SK-N-SH (cell line): ENCODE measurements around the gene MS4A15. TPM values are rescaled to one million over a fixed set of nuclear protein-coding genes. Genes with fewer than 3 reads are reported as not detected.

Experiments
- CTCF ChIA-PET: fragments of 300-600, 350-600 bp; formaldehyde crosslinking; extraction: SDS; loops from one replicate; lab custom pipeline; 2021; lab: Yijun Ruan, JAX
- POLR2A ChIA-PET: fragments of 350-600 bp; sonication (Branson Sonifier 250); formaldehyde crosslinking; extraction: SDS; loops from one replicate; lab custom pipeline; 2020; ENCODE audit warnings: antibody characterized with exemption, inconsistent platforms; lab: Yijun Ruan, JAX
- DNase-seq: peaks from one replicate; pipeline ENCODE4 v3.0.0; 2012
- H2AFZ ChIP-seq: fragments of 200-600 bp; sonication (generic); 2 replicates; pipeline ENCODE4 v1.8.1; 2016; ENCODE audit warnings: antibody characterized with exemption, mild to moderate bottlenecking, low read depth
- H3F3A ChIP-seq: fragments of 200-600 bp; sonication (generic); replicated peaks from 2 replicates; pipeline ENCODE3; 2016; ENCODE audit warnings: antibody characterized with exemption, mild to moderate bottlenecking; ENCODE audit not compliant: insufficient read depth
- H3K27ac ChIP-seq, 2 experiments: fragments of 200-500 bp in 1 of 2; fragments of 200-600 bp in 1 of 2; sonication (Bioruptor generic) in 1 of 2; sonication (generic), shearing (Covaris generic) in 1 of 2; 2 replicates each; pipeline versions ENCODE4 v1.5.1 to v1.6.1; 2014 to 2016; ENCODE audit warnings: low read depth in 2 of 2, inconsistent platforms in 1 of 2, low read length in 1 of 2, mild to moderate bottlenecking in 1 of 2, mixed read lengths in 1 of 2
- H3K27me3 ChIP-seq: fragments of 200-600 bp; sonication (generic), shearing (Covaris generic); 2 replicates; pipeline ENCODE4 v1.6.1; 2016; ENCODE audit warnings: mixed run types; ENCODE audit not compliant: insufficient read depth
- H3K36me3 ChIP-seq, 2 experiments: fragments of 200-500 bp in 1 of 2; fragments of 200-600 bp in 1 of 2; sonication (Bioruptor generic) in 1 of 2; sonication (generic) in 1 of 2; replicated peaks in 1 of 2; 2 replicates each; pipeline versions ENCODE3 to v1.5.1; 2014 to 2016; ENCODE audit warnings: low read length in 1 of 2, mild to moderate bottlenecking in 1 of 2; ENCODE audit not compliant: insufficient read depth in 2 of 2, control insufficient read depth in 1 of 2
- H3K4me1 ChIP-seq, 2 experiments: fragments of 200-500 bp in 1 of 2; fragments of 200-600 bp in 1 of 2; sonication (Bioruptor generic) in 1 of 2; sonication (generic), shearing (Covaris generic) in 1 of 2; 2 replicates each; pipeline versions ENCODE4 v1.5.1 to v1.6.1; 2014 to 2016; ENCODE audit warnings: low read depth in 1 of 2, low read length in 1 of 2, mixed run types in 1 of 2; ENCODE audit not compliant: insufficient read depth in 2 of 2, control insufficient read depth in 1 of 2
- H3K4me2 ChIP-seq: fragments of 200-600 bp; sonication (generic), shearing (Covaris generic); 2 replicates; pipeline ENCODE4 v1.6.1; 2017; ENCODE audit warnings: mixed run types
- H3K4me3 ChIP-seq, 2 experiments: fragments of 200-500 bp in 1 of 2; fragments of 200-600 bp in 1 of 2; sonication (Bioruptor generic) in 1 of 2; sonication (generic), shearing (Covaris generic) in 1 of 2; 2 replicates each; pipeline versions ENCODE4 v1.5.1 to v1.8.1; 2014 to 2016; ENCODE audit warnings: low read depth in 2 of 2, inconsistent platforms in 1 of 2, low read length in 1 of 2, mild to moderate bottlenecking in 1 of 2, mixed read lengths in 1 of 2, moderate library complexity in 1 of 2
- H3K79me2 ChIP-seq: fragments of 200-600 bp; sonication (generic); 2 replicates; pipeline ENCODE4 v1.8.1; 2017; ENCODE audit warnings: mild to moderate bottlenecking; ENCODE audit not compliant: insufficient read depth
- H3K9ac ChIP-seq: fragments of 200-600 bp; sonication (generic); 2 replicates; pipeline ENCODE4 v1.6.1; 2017; ENCODE audit warnings: mixed run types
- H3K9me2 ChIP-seq: fragments of 200-600 bp; sonication (generic); 2 replicates; pipeline ENCODE4 v1.6.1; 2017; ENCODE audit warnings: mixed run types
- H3K9me3 ChIP-seq: fragments of 200-600 bp; sonication (generic); 2 replicates; pipeline ENCODE4 v1.6.1; 2017; ENCODE audit warnings: mixed run types, mild to moderate bottlenecking, moderate library complexity
- H4K20me1 ChIP-seq: fragments of 200-600 bp; sonication (generic); 2 replicates; pipeline ENCODE4 v1.6.1; 2017; ENCODE audit warnings: mild to moderate bottlenecking, mixed run types; ENCODE audit not compliant: insufficient read depth
- CHD2 ChIP-seq: fragments of 150-350 bp; IDR thresholded peaks from 2 replicates; pipeline ENCODE4 v1.6.1; 2018; ENCODE audit warnings: low read length; ENCODE audit not compliant: partially characterized antibody
- ELF1 ChIP-seq: IDR thresholded peaks from 2 replicates; pipeline ENCODE4 v1.4.0; 2012
- EP300 ChIP-seq, 2 experiments: IDR thresholded peaks; 2 replicates each; pipeline versions ENCODE4 v1.4.0 to v1.6.1; 2012; ENCODE audit warnings: borderline replicate concordance in 1 of 2, low read depth in 1 of 2, low read length in 1 of 2
- GABPA ChIP-seq: IDR thresholded peaks from 2 replicates; pipeline ENCODE4 v1.4.0; 2012; ENCODE audit warnings: low read depth, mild to moderate bottlenecking
- GATA2 ChIP-seq: sonication (generic); formaldehyde crosslinking; IDR thresholded peaks from 2 replicates; pipeline ENCODE4 v1.5.0; 2020; ENCODE audit warnings: mild to moderate bottlenecking, missing genetic modification reagents
- IRF3 ChIP-seq: fragments of 150-350 bp; IDR thresholded peaks from 2 replicates; pipeline ENCODE4 v1.6.1; 2016; ENCODE audit warnings: mild to moderate bottlenecking, low read depth, low read length
- MEF2A ChIP-seq: IDR thresholded peaks from 2 replicates; pipeline ENCODE4 v1.4.0; 2012; ENCODE audit warnings: low read depth, borderline replicate concordance
- POLR2AphosphoS5 ChIP-seq: IDR thresholded peaks from 2 replicates; pipeline ENCODE4 v1.6.1; 2012; ENCODE audit warnings: low read depth, low read length
- RAD21 ChIP-seq: IDR thresholded peaks from 2 replicates; pipeline ENCODE4 v1.6.1; 2012; ENCODE audit warnings: mild to moderate bottlenecking, low read length
- RCOR1 ChIP-seq: fragments of 150-350 bp; IDR thresholded peaks from 2 replicates; pipeline ENCODE4 v1.6.1; 2017; ENCODE audit warnings: antibody characterized with exemption, low read length
- SIN3A ChIP-seq: IDR thresholded peaks from 2 replicates; pipeline ENCODE4 v1.6.1; 2012; ENCODE audit warnings: low read depth, mild to moderate bottlenecking, low read length, moderate library complexity, borderline replicate concordance
- SMC3 ChIP-seq: IDR thresholded peaks from 2 replicates; pipeline ENCODE4 v1.6.1; 2012; ENCODE audit warnings: low read depth, low read length, improper control_type of control experiment
- USF1 ChIP-seq: IDR thresholded peaks from 2 replicates; pipeline ENCODE4 v1.4.0; 2012; ENCODE audit warnings: low read depth, borderline replicate concordance
- USF2 ChIP-seq: fragments of 150-350 bp; IDR thresholded peaks from 2 replicates; pipeline ENCODE4 v1.6.1; 2017; ENCODE audit warnings: antibody characterized with exemption, low read length, low read depth, borderline replicate concordance
- YY1 ChIP-seq: IDR thresholded peaks from 2 replicates; pipeline ENCODE4 v1.4.0; 2012; ENCODE audit warnings: low read depth, mild to moderate bottlenecking
- WGBS: methylation state at CpG from one replicate; pipeline ENCODE4 v1.1.6; 2017; ENCODE audit warnings: low lambda C conversion rate; 5-methylcytosine and 5-hydroxymethylcytosine counted together
- polyA plus RNA-seq, 3 experiments: library from polyadenylated mRNA; depleted of rRNA; stranded (reverse); fragments of >200 nt; gene quantifications; 2 replicates each; pipeline ENCODE4 v1.2.3, GENCODE V29; 2012
- TF ChIP-seq, protein P1 (sequence below): IDR thresholded peaks from 2 replicates; pipeline ENCODE4; 2012
- TF ChIP-seq, protein P2 (sequence below): IDR thresholded peaks from 2 replicates; pipeline ENCODE4 v1.4.0; 2012; ENCODE audit warnings: low read depth
- TF ChIP-seq, protein P3 (sequence below): IDR thresholded peaks from 2 replicates; pipeline ENCODE4 v1.4.0; 2012; ENCODE audit warnings: low read depth, borderline replicate concordance
- TF ChIP-seq, protein P4 (sequence below): fragments of 200-600 bp; sonication (generic); IDR thresholded peaks from 2 replicates; pipeline ENCODE4 v1.6.1; 2017; ENCODE audit warnings: antibody characterized with exemption, mild to moderate bottlenecking, moderate library complexity

Gene MS4A15
- polyA plus RNA-seq, 1 of the 3 experiments (the other 2 are of a cell fraction), result not detected

DNA sequence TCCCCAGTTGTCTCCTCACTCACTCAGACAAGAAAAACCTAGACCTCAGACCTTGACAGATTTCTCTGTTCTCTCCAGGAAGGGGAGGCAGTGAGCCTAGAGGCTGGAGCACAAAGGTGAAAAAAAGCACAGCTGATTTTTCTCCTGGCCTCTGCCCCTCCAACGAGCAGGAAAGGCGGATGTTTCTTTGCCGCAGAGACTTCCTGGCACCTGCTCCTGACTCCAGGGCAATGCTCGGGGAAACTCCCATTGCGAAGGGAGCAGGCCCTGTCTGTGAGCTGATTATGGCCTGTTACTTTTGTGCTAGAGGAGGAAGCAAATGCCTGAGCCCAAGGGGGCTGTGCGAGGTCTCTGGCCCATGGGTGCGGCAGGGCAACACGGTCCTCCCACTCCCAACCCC, 53.9 kb downstream of the MS4A15 start:
- Histone ChIP-seq H3K36me3 (no peaks in the 10 kb centered on the region), H2AFZ (no peak overlapping the region)
- CTCF ChIA-PET, result interaction anchor here (1.2 kb wide), 1 partner anchor 377 kb away, joined by 3 read pairs; no protein-coding TSS in a partner anchor
- no peak for TF ChIP-seq GATA2
- TF ChIP-seq EP300 (IDR thresholded peaks at IDR 0.05; ENCODE audit: borderline replicate concordance in 1 of 2, low read depth in 1 of 2, low read length in 1 of 2), result no peak
- no peak for TF ChIP-seq SIN3A
- no peak for TF ChIP-seq CHD2
- TF ChIP-seq YY1, result no peak
- no peak for TF ChIP-seq RAD21
- no peak for TF ChIP-seq GABPA
- TF ChIP-seq IRF3, result no peak
- TF ChIP-seq ELF1, result no peak
- TF ChIP-seq, protein P1, sequence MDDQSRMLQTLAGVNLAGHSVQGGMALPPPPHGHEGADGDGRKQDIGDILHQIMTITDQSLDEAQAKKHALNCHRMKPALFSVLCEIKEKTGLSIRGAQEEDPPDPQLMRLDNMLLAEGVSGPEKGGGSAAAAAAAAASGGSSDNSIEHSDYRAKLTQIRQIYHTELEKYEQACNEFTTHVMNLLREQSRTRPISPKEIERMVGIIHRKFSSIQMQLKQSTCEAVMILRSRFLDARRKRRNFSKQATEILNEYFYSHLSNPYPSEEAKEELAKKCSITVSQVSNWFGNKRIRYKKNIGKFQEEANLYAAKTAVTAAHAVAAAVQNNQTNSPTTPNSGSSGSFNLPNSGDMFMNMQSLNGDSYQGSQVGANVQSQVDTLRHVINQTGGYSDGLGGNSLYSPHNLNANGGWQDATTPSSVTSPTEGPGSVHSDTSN, result no peak
- TF ChIP-seq, protein P2, sequence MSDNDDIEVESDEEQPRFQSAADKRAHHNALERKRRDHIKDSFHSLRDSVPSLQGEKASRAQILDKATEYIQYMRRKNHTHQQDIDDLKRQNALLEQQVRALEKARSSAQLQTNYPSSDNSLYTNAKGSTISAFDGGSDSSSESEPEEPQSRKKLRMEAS, result no peak
- TF ChIP-seq, protein P3, sequence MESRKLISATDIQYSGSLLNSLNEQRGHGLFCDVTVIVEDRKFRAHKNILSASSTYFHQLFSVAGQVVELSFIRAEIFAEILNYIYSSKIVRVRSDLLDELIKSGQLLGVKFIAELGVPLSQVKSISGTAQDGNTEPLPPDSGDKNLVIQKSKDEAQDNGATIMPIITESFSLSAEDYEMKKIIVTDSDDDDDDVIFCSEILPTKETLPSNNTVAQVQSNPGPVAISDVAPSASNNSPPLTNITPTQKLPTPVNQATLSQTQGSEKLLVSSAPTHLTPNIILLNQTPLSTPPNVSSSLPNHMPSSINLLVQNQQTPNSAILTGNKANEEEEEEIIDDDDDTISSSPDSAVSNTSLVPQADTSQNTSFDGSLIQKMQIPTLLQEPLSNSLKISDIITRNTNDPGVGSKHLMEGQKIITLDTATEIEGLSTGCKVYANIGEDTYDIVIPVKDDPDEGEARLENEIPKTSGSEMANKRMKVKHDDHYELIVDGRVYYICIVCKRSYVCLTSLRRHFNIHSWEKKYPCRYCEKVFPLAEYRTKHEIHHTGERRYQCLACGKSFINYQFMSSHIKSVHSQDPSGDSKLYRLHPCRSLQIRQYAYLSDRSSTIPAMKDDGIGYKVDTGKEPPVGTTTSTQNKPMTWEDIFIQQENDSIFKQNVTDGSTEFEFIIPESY, result no peak
- TF ChIP-seq, protein P4, sequence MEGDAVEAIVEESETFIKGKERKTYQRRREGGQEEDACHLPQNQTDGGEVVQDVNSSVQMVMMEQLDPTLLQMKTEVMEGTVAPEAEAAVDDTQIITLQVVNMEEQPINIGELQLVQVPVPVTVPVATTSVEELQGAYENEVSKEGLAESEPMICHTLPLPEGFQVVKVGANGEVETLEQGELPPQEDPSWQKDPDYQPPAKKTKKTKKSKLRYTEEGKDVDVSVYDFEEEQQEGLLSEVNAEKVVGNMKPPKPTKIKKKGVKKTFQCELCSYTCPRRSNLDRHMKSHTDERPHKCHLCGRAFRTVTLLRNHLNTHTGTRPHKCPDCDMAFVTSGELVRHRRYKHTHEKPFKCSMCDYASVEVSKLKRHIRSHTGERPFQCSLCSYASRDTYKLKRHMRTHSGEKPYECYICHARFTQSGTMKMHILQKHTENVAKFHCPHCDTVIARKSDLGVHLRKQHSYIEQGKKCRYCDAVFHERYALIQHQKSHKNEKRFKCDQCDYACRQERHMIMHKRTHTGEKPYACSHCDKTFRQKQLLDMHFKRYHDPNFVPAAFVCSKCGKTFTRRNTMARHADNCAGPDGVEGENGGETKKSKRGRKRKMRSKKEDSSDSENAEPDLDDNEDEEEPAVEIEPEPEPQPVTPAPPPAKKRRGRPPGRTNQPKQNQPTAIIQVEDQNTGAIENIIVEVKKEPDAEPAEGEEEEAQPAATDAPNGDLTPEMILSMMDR, result no peak
- no peak for TF ChIP-seq USF2
- TF ChIP-seq RCOR1, result no peak
- no peak for TF ChIP-seq MEF2A
- no peak for TF ChIP-seq POLR2AphosphoS5
- TF ChIP-seq USF1, result no peak
- TF ChIP-seq SMC3, result no peak
- TF ChIP-seq, all 33 proteins: peak for 0
- Histone ChIP-seq H3K9me2 (no peaks in the 10 kb centered on the region), H3K27ac (no peak overlapping the region), H3K27me3 (peaks cover 9% of the 10 kb centered on the region; the same call in 1 of the 2 replicates), H3K79me2 (no peaks in the 10 kb centered on the region), H3K4me3 (no peak overlapping the region), H3K4me1 (no peaks in the 10 kb centered on the region), H3K9me3 (no peaks in the 10 kb centered on the region), H3K9ac (no peak overlapping the region), H3K4me2 (no peak overlapping the region), H4K20me1 (no peaks in the 10 kb centered on the region), H3F3A (no peaks in the 10 kb centered on the region)
- 16% methylated on average over 4 of the region's 8 CpGs for WGBS
- POLR2A ChIA-PET, result no interaction called here
- no peak for DNase-seq
